PC-3 (cell line): ENCODE data around the gene KLB.
"Not testable (repeated sequence)": the region's sequence is repeated elsewhere in the genome, so short reads cannot be mapped to it uniquely, and the experiment has no call there.

Experiments used
- EZH2 ChIP-seq: fragments of 300-600 bp; sonication (generic); IDR thresholded peaks from one replicate; pipeline ENCODE4 v1.6.1; 2017; ENCODE audit warnings: antibody characterized with exemption, mild to moderate bottlenecking, low read length; ENCODE audit not compliant: unreplicated experiment
- EZH2phosphoT487 ChIP-seq: fragments of 300-600 bp; sonication (generic); IDR thresholded peaks from 2 replicates; pipeline ENCODE4 v1.6.1; 2018; ENCODE audit warnings: mild to moderate bottlenecking, antibody characterized with exemption, low read length, borderline replicate concordance
- TF ChIP-seq, protein P1 (sequence below): fragments of 300-600 bp; sonication (generic); conservative IDR thresholded peaks from 2 replicates; pipeline ENCODE4 v1.5.1; 2017; ENCODE audit warnings: antibody characterized with exemption, low read depth, mild to moderate bottlenecking, low read length

DNA sequence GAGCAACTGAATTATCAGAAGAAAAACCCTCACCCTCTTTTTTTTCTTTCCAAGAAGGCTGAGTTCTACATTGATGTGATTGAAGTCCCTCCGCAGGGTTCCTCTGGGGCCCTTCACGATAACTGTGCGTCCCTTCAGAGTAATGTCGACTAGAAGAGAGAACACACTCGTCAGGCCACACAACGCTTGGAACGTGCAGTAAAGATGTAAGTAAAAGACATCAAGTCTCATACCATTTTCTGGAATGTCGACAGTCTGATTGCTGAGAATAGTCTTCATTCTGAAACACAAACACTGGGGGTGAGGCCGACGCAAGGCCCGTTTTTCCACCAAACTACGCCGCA is 51.4 kb downstream of the KLB start:
- TF ChIP-seq, protein P1, sequence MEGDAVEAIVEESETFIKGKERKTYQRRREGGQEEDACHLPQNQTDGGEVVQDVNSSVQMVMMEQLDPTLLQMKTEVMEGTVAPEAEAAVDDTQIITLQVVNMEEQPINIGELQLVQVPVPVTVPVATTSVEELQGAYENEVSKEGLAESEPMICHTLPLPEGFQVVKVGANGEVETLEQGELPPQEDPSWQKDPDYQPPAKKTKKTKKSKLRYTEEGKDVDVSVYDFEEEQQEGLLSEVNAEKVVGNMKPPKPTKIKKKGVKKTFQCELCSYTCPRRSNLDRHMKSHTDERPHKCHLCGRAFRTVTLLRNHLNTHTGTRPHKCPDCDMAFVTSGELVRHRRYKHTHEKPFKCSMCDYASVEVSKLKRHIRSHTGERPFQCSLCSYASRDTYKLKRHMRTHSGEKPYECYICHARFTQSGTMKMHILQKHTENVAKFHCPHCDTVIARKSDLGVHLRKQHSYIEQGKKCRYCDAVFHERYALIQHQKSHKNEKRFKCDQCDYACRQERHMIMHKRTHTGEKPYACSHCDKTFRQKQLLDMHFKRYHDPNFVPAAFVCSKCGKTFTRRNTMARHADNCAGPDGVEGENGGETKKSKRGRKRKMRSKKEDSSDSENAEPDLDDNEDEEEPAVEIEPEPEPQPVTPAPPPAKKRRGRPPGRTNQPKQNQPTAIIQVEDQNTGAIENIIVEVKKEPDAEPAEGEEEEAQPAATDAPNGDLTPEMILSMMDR: not testable (repeated sequence)
- TF ChIP-seq EZH2, EZH2phosphoT487: not testable (repeated sequence)
